ENCODE measurements around the gene ATXN7L2.
A peak's percentile ranks its signal among the peaks of the same experiment; 100 is the strongest.
"Not testable (repeated sequence)": the region's sequence is repeated elsewhere in the genome, so short reads cannot be mapped to it uniquely, and the experiment has no call there.

ATXN7L2 gene

DNA sequence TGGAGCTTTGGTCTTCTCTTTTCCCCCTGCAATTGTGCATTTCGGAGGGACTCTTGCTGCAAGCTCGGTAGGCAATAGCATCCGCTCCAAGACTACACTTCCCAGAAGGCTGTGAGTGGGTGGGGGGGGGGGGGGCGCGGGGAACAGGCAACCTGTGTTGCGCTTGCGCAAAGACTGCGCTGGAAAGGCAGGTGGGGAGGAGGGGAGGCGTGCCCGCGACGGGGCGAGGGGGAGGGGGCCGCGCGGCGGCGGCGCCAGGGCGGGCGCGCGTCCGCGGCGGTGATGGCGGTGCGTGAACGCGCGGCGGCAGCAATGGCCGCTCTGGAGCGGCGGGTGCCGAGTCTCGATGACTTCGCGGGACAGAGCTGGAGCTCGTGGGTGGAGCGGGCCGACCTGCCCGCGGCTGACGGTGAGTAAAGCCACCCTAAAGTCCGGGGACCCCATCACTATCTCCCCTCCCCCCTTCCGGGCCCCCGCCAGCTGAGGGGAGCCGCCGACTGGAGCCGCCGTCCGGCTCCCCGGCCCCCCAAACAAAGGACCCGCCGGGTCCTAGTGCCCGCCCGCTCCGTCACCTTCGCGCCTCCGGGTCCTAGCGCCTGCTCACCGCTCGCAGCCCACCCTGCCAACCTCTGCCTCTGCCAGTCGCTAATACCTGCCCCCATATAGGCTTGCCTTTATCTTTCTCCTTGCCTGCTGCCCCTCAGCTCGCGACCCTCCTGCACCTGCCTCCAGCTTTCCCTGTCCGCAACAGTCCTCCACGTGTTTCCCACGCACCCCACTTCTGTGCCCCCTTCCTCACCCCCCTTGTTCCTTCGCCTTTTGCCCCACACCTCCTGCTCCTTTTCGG, at the start of gene ATXN7L2:
ATXN7L2 (plus strand) TSS at position 234 of the 847 bp plus-strand sequence; CDS start at position 283, 49 bp downstream.
- peak within 1 kb of the TSS; percentile 79 for H3K4me3 ChIP-seq (ENCODE audit: low read depth, low read length)

DNA sequence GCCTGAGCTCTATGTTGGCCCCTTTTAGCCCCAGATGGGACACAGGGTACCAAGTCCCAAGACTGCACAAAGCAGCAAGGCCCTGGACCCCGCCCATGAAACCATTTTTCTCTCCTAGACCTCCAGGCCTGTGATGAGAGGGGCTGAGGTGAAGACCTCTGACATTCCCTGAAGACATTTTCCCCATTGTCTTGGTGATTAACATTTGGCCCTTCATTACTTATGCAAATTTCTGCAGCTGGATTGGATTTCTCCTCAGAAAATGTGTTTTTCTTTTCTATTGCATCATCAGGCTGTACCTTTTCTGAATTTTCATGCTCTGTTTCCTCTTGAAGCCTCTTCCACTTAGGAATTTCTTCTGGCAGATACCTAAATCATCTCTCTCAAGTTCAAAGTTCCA, 49.2 kb upstream of the ATXN7L2 start:
- H3K4me3 ChIP-seq (ENCODE audit: low read depth, low read length): no peak overlapping the region

DNA sequence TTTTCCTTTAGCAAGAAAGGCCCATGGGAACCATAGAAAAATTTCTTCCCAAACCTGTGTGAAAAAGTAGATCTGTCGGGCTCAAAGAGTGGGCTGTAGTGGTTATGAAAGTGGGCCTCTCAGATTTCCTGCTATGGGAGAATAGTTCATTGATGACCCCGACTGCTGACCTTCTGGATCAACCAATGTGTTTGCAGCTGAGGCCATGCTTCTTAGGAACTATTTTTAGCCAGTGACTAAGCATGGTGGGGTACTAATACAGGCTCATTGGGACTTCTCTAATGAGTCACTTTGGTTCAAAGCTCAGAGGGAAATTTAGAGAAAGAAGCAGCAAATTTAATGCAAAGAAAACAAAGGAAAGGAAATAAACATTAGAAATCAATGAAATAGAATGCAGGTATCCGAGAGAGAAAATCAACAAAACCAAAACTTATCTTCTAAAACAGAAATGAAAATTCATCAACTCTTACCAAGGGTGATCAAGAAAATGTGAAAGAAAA, 44.9 kb upstream of the ATXN7L2 start:
- H3K4me3 ChIP-seq (ENCODE audit: low read depth, low read length): no peak overlapping the region

- no peak overlapping the region for H3K4me3 ChIP-seq (ENCODE audit: low read depth, low read length)
Observed at GRCh38 chr1:109441069-109441468, 42.6 kb upstream of the ATXN7L2 start.

DNA sequence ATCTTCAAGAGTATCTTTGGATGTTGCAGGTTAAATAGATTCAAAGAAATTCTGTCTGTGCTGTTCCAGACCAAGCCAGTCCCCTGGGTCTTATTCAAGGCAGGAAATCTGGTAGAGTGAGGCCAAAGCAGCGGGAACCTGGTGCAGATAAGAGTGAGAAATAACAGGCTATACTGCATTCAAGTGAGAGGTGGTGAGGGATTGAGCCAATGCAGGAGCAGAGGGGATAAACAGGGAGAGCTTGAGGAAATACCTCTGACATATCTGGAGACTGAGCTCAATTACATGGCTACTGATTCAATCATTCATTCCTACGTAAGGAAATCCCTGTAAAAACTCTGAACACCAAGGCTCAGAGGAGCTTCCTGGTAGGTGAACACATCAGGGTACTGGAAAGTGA, 40.2 kb upstream of the ATXN7L2 start:
- H3K4me3 ChIP-seq (ENCODE audit: low read depth, low read length): no peak overlapping the region

GRCh38 chr1:109444346-109444745, 39.4 kb upstream of the ATXN7L2 start:
- no peak overlapping the region for H3K4me3 ChIP-seq (ENCODE audit: low read depth, low read length)

- not testable (repeated sequence) for H3K4me3 ChIP-seq (ENCODE audit: low read depth, low read length)
Observed at GRCh38 chr1:109445949-109446695, 37.6 kb upstream of the ATXN7L2 start.

- no peak overlapping the region for H3K4me3 ChIP-seq (ENCODE audit: low read depth, low read length)
Observed at GRCh38 chr1:109447524-109447923, 36.2 kb upstream of the ATXN7L2 start.

GRCh38 chr1:109454497-109455133, 29.1 kb upstream of the ATXN7L2 start:
- no peak overlapping the region for H3K4me3 ChIP-seq (ENCODE audit: low read depth, low read length)

GRCh38 chr1:109457819-109458218, 25.9 kb upstream of the ATXN7L2 start:
- H3K4me3 ChIP-seq (ENCODE audit: low read depth, low read length): no peak overlapping the region

DNA sequence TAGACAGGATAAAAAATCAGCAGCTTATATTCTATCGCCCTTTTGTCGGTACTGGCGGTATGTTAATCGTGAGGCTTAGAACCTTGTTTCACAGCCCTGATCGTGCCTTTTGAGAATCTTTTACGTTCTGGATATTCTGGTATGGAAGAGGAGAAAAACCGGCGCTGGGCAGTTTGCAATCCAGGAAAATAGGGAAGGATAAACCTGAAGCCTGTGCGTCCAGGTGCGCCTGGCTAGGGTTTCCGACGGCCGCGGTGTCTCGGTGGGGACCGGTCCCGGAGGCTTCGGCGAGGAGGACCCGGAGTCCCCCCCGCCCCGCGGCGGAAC, 17.6 kb upstream of the ATXN7L2 start:
- H3K4me3 ChIP-seq (ENCODE audit: low read depth, low read length): peak overlapping the region; percentile 57

DNA sequence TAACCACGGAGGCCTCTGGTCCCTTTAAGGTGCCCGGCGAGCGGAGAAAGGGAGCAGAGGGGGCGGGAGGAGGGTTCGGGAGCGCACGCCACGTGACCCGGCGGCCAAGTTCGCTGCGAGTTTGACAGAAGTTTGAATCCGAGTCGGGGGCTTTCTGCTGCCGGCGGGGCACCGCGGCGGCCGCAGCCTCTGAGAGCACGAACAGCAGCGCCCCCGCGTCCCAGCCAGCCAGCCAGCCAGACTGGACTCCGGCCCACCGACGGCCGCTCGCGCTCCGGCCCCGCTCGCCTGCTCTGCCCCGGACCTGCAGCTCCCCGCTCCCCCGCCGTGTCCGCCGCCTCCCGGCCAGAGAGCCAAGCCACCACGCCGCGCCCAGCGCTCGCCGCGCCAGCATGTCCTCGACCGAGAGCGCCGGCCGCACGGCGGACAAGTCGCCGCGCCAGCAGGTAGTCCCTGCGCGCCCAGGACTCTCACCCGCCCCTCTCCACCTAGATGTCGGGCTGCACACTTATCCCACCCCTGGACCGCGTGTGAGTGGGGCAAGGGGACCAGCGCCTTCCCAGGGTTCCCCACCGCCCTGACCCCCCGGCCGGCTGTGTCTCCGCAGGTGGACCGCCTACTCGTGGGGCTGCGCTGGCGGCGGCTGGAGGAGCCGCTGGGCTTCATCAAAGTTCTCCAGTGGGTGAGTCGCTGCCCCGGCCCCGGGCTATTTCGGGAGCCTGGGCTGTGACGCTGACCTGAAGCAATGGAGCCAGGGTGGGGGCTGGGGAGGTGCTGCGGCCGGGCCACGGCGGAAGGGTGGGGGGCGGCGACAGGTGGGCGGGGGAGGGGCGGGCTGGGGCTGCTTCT, 17.0 kb upstream of the ATXN7L2 start, which contains the start of gene SYPL2:
SYPL2 (plus strand) TSS at position 95 of the 849 bp plus-strand sequence; CDS start at position 393, 298 bp downstream.
- peak within 1 kb of the TSS; percentile 57 for H3K4me3 ChIP-seq (ENCODE audit: low read depth, low read length)

DNA sequence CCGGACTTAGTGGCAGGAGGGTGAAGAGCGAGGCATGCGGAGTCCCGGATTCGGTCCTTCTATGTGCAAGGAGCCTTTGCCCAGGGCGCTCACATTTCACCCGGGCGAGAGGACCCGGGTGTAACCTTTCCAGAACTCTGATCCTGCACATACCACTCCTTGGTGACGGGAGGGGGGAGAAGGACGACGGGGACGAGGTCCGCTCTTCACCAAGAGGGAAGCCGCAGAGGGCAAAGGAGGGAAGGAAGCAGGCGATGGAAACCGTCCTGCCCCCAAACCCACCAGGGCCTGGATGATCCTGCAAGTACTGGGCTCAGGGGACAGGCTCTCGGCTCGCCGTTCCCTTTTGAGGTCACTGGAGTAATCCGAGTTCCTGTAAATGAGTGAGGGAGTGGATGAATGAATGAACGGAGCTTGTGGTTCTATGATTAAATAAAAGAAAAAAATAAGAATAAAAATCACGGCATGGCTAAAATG, 16.4 kb upstream of the ATXN7L2 start:
- H3K4me3 ChIP-seq (ENCODE audit: low read depth, low read length): peak overlapping the region; percentile 21

- H3K4me3 ChIP-seq (ENCODE audit: low read depth, low read length): no peak overlapping the region
Observed at GRCh38 chr1:109468061-109468460, 15.6 kb upstream of the ATXN7L2 start.

DNA sequence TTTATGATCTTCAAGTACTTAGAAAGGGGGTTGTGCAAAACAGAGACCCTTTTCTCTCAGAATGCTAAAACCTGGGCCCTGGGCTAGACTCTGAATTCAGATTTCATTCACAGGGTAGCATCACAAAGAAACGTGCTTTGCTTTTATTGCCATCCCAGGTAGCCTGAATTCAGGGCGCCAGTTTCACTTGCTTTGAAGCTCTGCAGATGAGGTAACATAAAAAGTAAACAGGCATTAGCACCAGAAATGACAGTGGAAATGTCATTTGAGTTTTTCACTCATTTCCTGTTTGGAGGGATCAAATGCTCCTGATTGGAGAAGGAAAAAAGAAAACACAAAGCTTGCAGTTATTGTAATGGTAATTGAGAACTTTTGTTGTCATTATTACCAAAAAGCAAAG, 14.8 kb upstream of the ATXN7L2 start:
- H3K4me3 ChIP-seq (ENCODE audit: low read depth, low read length): no peak overlapping the region

DNA sequence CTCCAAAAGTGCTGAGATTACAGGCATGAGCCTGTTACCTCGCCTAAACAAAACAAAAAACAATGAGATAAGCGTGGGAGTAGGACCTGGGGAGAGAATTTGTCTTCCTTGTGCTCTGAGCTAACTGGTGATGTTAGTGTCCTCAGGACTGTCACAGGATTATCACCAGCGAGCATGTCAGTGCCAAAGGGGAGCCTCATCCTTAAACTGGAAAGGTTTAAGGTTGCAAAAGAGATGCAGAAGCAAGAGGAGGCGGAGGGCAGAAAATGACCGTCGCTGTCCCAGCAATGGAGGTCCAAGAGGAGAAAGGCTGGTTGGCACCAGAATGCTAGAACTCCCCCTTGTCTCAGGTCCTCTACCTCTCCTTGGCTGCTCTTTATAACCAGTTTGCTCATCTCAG, 13.5 kb upstream of the ATXN7L2 start:
- no peak overlapping the region for H3K4me3 ChIP-seq (ENCODE audit: low read depth, low read length)

DNA sequence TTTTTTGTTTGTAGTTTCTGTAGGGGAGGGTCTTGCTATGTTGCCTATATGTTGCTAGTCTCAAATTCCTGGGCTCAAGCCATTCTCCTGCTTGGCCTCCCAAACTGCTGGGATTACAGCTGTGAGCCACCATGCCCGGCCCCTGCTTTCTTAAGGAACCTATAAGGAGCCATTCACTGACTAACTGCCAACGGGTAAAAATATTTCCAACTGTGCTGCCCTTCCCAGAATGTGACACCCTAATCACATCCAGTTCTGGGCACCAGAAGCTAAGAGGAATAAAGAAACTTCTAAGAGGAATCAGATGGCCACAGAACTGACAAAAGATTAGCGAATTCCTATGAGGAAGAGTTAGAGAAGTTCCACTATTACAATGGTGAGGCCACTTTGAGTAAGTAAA, 10.9 kb upstream of the ATXN7L2 start:
- no peak overlapping the region for H3K4me3 ChIP-seq (ENCODE audit: low read depth, low read length)

GRCh38 chr1:109473284-109474057, 10.2 kb upstream of the ATXN7L2 start:
- not testable (repeated sequence) for H3K4me3 ChIP-seq (ENCODE audit: low read depth, low read length)

GRCh38 chr1:109474697-109475096, 9.0 kb upstream of the ATXN7L2 start:
- no peak overlapping the region for H3K4me3 ChIP-seq (ENCODE audit: low read depth, low read length)

- no peak overlapping the region for H3K4me3 ChIP-seq (ENCODE audit: low read depth, low read length)
Observed at GRCh38 chr1:109475261-109475660, 8.4 kb upstream of the ATXN7L2 start.

All from iPS-11a (cell line).